WI38 (cell line): ENCODE results near the gene SEMA3C.

Source experiments
- H3K4me3 ChIP-seq: 2 replicates; pipeline ENCODE4 v1.5.1; 2011; ENCODE audit warnings: low read depth, mild to moderate bottlenecking, control low read depth, low read length
- TF ChIP-seq, protein P1 (sequence below): IDR thresholded peaks from 2 replicates; pipeline ENCODE4 v1.5.1; 2012; ENCODE audit warnings: low read depth, mild to moderate bottlenecking, control low read depth, low read length

The SEMA3C gene

DNA sequence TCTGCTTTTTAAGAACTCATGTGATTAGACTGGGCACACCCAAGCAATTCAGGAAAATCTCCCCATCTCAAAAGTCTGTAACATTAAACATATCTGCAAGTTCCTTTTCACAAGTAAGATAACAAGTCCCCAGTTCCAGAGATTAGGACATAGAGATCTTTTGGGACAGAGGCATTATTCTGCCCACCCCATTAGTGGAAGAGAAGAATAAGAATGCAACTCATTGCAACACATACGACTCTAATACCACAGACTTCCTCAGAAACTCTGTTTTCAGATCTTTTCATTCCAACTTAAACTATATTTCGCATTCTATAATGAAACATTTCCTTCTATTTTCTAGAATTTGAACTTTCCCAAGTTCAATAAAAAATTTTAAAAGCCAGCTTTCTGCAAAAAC, 137.7 kb downstream of the SEMA3C start:
- TF ChIP-seq, protein P1, sequence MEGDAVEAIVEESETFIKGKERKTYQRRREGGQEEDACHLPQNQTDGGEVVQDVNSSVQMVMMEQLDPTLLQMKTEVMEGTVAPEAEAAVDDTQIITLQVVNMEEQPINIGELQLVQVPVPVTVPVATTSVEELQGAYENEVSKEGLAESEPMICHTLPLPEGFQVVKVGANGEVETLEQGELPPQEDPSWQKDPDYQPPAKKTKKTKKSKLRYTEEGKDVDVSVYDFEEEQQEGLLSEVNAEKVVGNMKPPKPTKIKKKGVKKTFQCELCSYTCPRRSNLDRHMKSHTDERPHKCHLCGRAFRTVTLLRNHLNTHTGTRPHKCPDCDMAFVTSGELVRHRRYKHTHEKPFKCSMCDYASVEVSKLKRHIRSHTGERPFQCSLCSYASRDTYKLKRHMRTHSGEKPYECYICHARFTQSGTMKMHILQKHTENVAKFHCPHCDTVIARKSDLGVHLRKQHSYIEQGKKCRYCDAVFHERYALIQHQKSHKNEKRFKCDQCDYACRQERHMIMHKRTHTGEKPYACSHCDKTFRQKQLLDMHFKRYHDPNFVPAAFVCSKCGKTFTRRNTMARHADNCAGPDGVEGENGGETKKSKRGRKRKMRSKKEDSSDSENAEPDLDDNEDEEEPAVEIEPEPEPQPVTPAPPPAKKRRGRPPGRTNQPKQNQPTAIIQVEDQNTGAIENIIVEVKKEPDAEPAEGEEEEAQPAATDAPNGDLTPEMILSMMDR = no peak
- no peak overlapping the region for H3K4me3 ChIP-seq

DNA sequence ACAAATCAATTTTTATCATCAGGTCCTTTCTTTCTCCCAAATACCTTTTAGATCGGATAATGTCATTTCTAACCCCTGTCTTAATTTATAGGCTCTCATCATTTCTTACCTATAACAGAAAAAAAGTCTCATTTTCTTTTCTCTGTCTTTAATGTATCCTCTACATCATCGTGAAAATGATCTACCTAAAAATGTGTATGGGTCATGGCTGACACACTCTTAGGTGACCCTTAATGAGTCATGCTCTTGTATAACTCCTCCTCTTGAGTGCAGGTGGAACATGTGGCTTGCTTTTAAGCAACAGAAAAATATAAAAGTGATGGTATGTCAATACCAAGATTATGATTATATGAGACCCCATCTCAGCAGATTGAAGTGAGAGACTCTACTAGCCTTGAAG, 139.4 kb downstream of the SEMA3C start:
- TF ChIP-seq, protein P1 = no peak

DNA sequence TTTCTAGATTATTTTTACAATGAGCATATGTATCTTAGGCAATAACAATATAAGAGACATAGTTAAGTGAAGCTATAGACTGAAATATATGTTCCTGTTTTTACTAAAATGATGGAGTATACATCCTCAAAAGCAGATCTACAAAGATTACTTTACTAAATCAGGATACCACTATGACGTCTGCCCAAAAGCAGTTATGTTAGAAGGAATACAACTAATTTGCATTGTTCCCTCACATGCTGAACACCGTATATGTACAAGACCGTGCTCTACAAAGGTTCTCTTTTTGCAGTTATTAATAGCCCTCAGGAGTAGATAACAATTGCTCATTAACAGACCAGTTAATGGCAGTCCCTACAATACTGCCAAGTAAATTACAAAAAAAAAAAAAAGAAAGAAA, 143.0 kb downstream of the SEMA3C start:
- H3K4me3 ChIP-seq = no peak overlapping the region

More for the DNA sequence above, 139.4 kb downstream of the SEMA3C start:
- H3K4me3 ChIP-seq = no peak overlapping the region

DNA sequence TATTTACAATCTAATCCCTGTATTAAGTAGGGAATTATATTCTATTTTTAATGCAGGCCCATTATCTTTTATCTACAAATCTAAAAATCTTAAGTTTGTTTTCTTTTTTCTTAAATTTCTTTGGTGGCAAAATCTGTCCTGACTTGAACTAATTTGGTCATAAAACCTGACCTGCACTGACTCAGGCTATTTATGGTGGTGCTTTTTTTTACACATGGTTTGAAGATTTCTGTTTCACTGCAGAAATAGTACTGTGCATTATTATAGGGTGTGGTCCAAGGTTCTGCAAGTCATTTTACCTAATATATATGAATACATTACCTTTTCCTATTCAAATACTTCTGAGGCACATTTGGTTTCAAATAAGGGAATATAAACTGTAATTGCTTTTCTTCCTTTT, 143.4 kb downstream of the SEMA3C start:
- TF ChIP-seq, protein P1 = no peak
- no peak overlapping the region for H3K4me3 ChIP-seq

More for the DNA sequence above, 143.0 kb downstream of the SEMA3C start:
- TF ChIP-seq, protein P1 = no peak

DNA sequence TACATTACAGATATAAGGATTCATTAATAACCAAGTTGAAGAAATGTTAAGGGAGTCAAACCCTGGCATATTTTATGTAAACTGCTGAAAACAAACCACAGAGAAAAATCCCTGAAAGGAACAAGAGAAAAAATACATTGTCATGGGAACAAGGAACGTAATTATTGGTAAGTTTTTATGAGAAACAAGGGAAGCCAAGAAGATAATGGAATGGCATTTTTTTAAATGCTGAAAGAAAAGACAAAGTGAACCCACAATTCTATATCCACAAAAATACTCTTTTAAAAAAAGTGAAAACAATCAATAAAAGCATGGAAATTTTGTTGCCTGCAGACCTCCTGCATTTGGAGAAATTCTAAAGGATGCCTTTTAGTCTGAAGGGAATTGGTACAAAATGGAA, 144.0 kb downstream of the SEMA3C start:
- TF ChIP-seq, protein P1 = no peak
- H3K4me3 ChIP-seq = no peak overlapping the region

DNA sequence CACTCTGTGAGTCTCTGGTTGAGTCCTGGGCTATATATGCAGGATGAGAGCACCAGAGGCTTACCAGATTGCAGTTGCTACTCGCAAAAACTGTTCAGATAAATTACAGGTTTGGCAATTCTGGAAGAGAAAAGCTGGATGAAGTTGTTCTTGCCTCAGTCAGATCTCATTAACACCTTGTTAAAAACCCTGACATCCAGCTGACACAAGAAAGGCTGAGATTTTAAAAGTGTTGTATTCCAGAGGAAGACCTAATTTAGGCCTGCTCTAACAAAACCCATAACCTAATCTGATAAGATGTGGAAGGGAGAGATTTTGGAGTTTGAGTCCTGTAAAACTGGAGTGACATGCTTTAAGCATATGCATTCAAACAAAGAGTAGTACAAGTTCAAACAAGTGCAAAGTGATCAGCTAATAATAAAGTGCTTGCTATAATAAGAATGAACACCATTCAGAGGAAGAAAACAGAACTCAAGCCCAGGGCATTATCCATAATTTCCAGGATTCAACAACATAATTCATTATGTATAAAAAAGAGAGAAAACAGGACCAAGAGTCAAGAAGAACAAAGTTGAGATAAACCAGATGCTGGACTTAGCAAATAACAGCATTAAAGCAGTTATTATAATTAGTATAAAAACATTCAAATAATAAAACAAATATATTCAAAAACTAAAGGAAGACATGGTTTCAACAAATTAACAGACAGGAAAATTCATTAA, 144.9 kb downstream of the SEMA3C start:
- TF ChIP-seq, protein P1 = no peak
- no peak overlapping the region for H3K4me3 ChIP-seq

DNA sequence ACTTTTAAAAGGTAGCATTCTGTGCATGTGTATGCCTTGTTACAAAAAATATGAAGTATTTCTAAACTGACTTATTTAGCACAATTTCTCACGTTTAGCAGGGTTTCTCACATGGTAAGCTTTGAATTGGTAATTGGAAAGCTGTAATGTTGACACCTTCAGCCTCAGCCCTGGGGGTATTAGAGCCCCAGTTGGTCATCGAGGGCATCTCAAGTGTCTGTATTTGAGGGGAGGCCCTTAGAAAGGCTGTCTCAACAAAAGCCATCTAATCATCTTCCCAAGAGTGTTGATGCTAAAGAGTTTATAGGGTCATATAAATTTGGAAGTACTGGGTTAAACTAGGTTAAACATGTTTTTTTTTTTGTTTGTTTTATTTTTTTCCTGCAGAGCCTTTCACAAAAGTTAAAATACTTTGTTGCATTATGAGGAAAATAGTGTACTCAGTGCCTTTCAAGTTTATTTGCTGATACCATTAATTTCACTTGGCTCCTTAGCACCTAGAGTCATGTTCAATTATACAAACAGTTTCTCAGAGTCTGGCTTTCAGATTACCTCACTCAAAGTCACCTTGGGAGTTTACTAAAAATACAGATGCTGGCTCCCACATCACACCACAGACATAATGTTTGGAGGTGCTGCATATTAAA, 146.4 kb downstream of the SEMA3C start:
- TF ChIP-seq, protein P1 = no peak
- H3K4me3 ChIP-seq = no peak overlapping the region
